CD4-positive, alpha-beta T cell treated with Interferon gamma for 1 hour (primary cell): ENCODE data around the gene UCHL5.
"Not testable (repeated sequence)": the region's sequence is repeated elsewhere in the genome, so short reads cannot be mapped to it uniquely, and the experiment has no call there.

Experiments
- DNase-seq: peaks from one replicate; pipeline ENCODE4 v3.0.0-alpha.2; 2020

The UCHL5 gene

GRCh38 chr1:193005785-193006184 is 53.4 kb downstream of the UCHL5 start:
- no peak for DNase-seq

- DNase-seq, result no peak
Measured at GRCh38 chr1:192998536-192998935, 60.6 kb downstream of the UCHL5 start.

GRCh38 chr1:192994141-192994540 is 65.0 kb downstream of the UCHL5 start:
- no peak for DNase-seq

- DNase-seq, result no peak
Measured at GRCh38 chr1:192993426-192994085, 65.6 kb downstream of the UCHL5 start.

GRCh38 chr1:192986748-192987334 is 72.3 kb downstream of the UCHL5 start:
- DNase-seq, result not testable (repeated sequence)

- no peak for DNase-seq
Measured at GRCh38 chr1:192986110-192986747, 72.9 kb downstream of the UCHL5 start.

- DNase-seq, result no peak
Measured at GRCh38 chr1:192984080-192984479, 75.1 kb downstream of the UCHL5 start.

- DNase-seq, result no peak
Measured at GRCh38 chr1:192983349-192983980, 75.7 kb downstream of the UCHL5 start.

GRCh38 chr1:192980856-192981255 is 78.3 kb downstream of the UCHL5 start:
- no peak for DNase-seq

GRCh38 chr1:192980334-192980733 is 78.8 kb downstream of the UCHL5 start:
- DNase-seq, result not testable (repeated sequence)

GRCh38 chr1:192979542-192979941 is 79.6 kb downstream of the UCHL5 start:
- DNase-seq, result no peak

GRCh38 chr1:192978195-192978710 is 80.9 kb downstream of the UCHL5 start:
- DNase-seq, result no peak

GRCh38 chr1:192977089-192977706 is 82.0 kb downstream of the UCHL5 start:
- DNase-seq, result no peak

GRCh38 chr1:192976576-192976975 is 82.6 kb downstream of the UCHL5 start:
- DNase-seq, result no peak

- DNase-seq, result no peak
Measured at GRCh38 chr1:192974701-192975100, 84.5 kb downstream of the UCHL5 start.

GRCh38 chr1:192973988-192974387 is 85.2 kb downstream of the UCHL5 start:
- no peak for DNase-seq

GRCh38 chr1:192973202-192973601 is 86.0 kb downstream of the UCHL5 start:
- DNase-seq, result no peak

GRCh38 chr1:192969091-192969490 is 90.1 kb downstream of the UCHL5 start:
- DNase-seq, result no peak

GRCh38 chr1:192968323-192968722 is 90.8 kb downstream of the UCHL5 start:
- no peak for DNase-seq

GRCh38 chr1:192967901-192968300 is 91.3 kb downstream of the UCHL5 start:
- DNase-seq, result no peak

- no peak for DNase-seq
Measured at GRCh38 chr1:192967211-192967877, 91.8 kb downstream of the UCHL5 start.

GRCh38 chr1:192966073-192966472 is 93.1 kb downstream of the UCHL5 start:
- DNase-seq, result no peak

GRCh38 chr1:192962901-192963300 is 96.3 kb downstream of the UCHL5 start:
- DNase-seq, result no peak
